NCI-H1092 (cell line): ENCODE measurements around the gene EFNB3.

Source experiments
- DNase-seq: peaks from one replicate; lab custom pipeline; 2025; lab: John Stamatoyannopoulos, UW

The EFNB3 gene

GRCh38 chr17:7700510-7700909 lies 4.5 kb upstream of the EFNB3 start:
- DNase-seq: no peak

- DNase-seq: no peak
These were observed 3.3 kb upstream of the EFNB3 start for GRCh38 chr17:7701681-7702080.

GRCh38 chr17:7702776-7703175 lies 2.2 kb upstream of the EFNB3 start:
- DNase-seq: no peak

- peak; percentile 61 for DNase-seq
These were observed 1.2 kb upstream of the EFNB3 start for GRCh38 chr17:7703584-7704479.

GRCh38 chr17:7705269-7706255 lies 560 bp downstream of the EFNB3 start:
- DNase-seq: no peak

GRCh38 chr17:7706631-7707354 lies 1.8 kb downstream of the EFNB3 start:
- no peak for DNase-seq

GRCh38 chr17:7707446-7707845 lies 2.4 kb downstream of the EFNB3 start:
- no peak for DNase-seq

GRCh38 chr17:7707858-7708750 lies 3.1 kb downstream of the EFNB3 start:
- no peak for DNase-seq

- no peak for DNase-seq
These were observed 4.0 kb downstream of the EFNB3 start for GRCh38 chr17:7709031-7709430.

- DNase-seq: no peak
These were observed 5.3 kb downstream of the EFNB3 start for GRCh38 chr17:7710301-7710700.

GRCh38 chr17:7711051-7711755 lies 6.2 kb downstream of the EFNB3 start:
- no peak for DNase-seq

- DNase-seq: no peak
These were observed 7.2 kb downstream of the EFNB3 start for GRCh38 chr17:7712111-7712771.

- no peak for DNase-seq
These were observed 8.8 kb downstream of the EFNB3 start for GRCh38 chr17:7713782-7714181.

GRCh38 chr17:7714721-7715594 lies 10.0 kb downstream of the EFNB3 start:
- no peak for DNase-seq

GRCh38 chr17:7715936-7716886 lies 11.2 kb downstream of the EFNB3 start:
- no peak for DNase-seq

GRCh38 chr17:7716901-7717755 lies 12.1 kb downstream of the EFNB3 start, which contains the start of gene DNAH2:
Gene DNAH2, plus strand, starts transcription at chr17:7717744. Its CDS starts 1,991 bp downstream, at chr17:7719735.
- DNase-seq: peak; percentile 89
